HG03520 (cell line): ENCODE measurements around the gene JPT2.

Experiments used
- ATAC-seq: cut with Tn5 transposase; IDR thresholded peaks from one replicate; pipeline ENCODE4 v1.9.1; 2021; ENCODE audit warnings: mild to moderate bottlenecking, moderate library complexity; ENCODE audit not compliant: unreplicated experiment

Gene JPT2

GRCh38 chr16:1651094-1651973 lies 26.7 kb upstream of the JPT2 start:
- ATAC-seq: no peak

GRCh38 chr16:1651974-1652312 lies 26.1 kb upstream of the JPT2 start:
- no peak for ATAC-seq

GRCh38 chr16:1653023-1653422 lies 25.1 kb upstream of the JPT2 start:
- ATAC-seq: no peak

- no peak for ATAC-seq
These were observed 23.4 kb upstream of the JPT2 start for GRCh38 chr16:1654505-1655268.

- no peak for ATAC-seq
These were observed 22.7 kb upstream of the JPT2 start for GRCh38 chr16:1655269-1655807.

- ATAC-seq: no peak
These were observed 21.9 kb upstream of the JPT2 start for GRCh38 chr16:1655909-1656807.

GRCh38 chr16:1656808-1657617 lies 21.1 kb upstream of the JPT2 start:
- ATAC-seq: no peak

- no peak for ATAC-seq
These were observed 20.2 kb upstream of the JPT2 start for GRCh38 chr16:1657841-1658240.

- ATAC-seq: no peak
These were observed 19.0 kb upstream of the JPT2 start for GRCh38 chr16:1659031-1659430.

- ATAC-seq: no peak
These were observed 16.3 kb upstream of the JPT2 start for GRCh38 chr16:1661826-1662225.

GRCh38 chr16:1662543-1662942 lies 15.5 kb upstream of the JPT2 start:
- no peak for ATAC-seq

GRCh38 chr16:1665829-1666228 lies 12.2 kb upstream of the JPT2 start:
- ATAC-seq: no peak

- ATAC-seq: no peak
These were observed 11.8 kb upstream of the JPT2 start for GRCh38 chr16:1666316-1666715.

- ATAC-seq: no peak
These were observed 10.8 kb upstream of the JPT2 start for GRCh38 chr16:1667271-1667670.

- ATAC-seq: no peak
These were observed 10.2 kb upstream of the JPT2 start for GRCh38 chr16:1667916-1668315.

- ATAC-seq: no peak
These were observed 9.3 kb upstream of the JPT2 start for GRCh38 chr16:1668612-1669319.

- ATAC-seq: no peak
These were observed 8.4 kb upstream of the JPT2 start for GRCh38 chr16:1669698-1670097.

GRCh38 chr16:1670371-1670770 lies 7.7 kb upstream of the JPT2 start:
- ATAC-seq: no peak

GRCh38 chr16:1670866-1671265 lies 7.2 kb upstream of the JPT2 start:
- ATAC-seq: no peak
